HG03442 (cell line): Measurements from ENCODE around the gene TRIP13.
"Not testable (repeated sequence)": the region's sequence is repeated elsewhere in the genome, so short reads cannot be mapped to it uniquely, and the experiment has no call there.

Source experiments
- ATAC-seq: cut with Tn5 transposase; IDR thresholded peaks from one replicate; pipeline ENCODE4 v1.9.1; 2021; ENCODE audit warnings: mild to moderate bottlenecking, moderate library complexity; ENCODE audit not compliant: unreplicated experiment

TRIP13 gene

DNA sequence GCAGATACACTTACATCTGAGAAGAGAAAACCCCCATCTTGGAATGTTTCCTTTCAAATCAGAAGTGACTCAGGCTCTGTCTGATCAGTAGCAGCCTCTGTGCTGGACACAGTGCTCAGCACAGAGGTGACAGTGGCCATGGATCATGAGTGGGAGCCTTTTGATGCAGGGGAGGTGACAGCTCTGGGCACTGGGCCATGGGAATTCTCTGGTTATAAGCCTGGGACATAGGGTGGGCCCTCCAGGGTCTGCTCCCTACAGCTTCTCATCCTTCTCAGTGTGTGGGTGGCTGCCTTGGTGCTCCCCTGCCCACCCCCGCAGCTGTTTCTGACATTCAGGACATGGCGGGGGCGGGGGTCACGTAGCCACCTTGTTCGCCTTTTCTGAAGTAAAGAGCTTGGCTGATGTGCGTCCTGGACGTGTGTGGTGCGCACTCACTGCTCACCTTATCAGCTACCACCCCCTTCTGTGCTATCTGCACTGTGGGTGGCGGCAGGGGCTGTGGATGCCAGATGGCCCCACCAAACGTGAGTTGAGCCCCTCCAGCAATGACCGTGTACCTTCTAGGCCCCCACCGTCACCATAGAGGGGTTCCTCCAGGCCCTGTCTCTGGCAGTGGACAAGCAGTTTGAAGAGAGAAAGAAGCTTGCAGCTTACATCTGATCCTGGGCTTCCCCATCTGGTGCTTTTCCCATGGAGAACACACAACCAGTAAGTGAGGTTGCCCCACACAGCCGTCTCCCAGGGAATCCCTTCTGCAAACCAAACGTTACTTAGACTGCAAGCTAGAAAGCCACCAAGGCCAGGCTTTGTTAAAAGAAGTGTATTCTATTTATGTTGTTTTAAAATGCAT lies 24.0 kb downstream of the TRIP13 start:
- ATAC-seq = no peak

DNA sequence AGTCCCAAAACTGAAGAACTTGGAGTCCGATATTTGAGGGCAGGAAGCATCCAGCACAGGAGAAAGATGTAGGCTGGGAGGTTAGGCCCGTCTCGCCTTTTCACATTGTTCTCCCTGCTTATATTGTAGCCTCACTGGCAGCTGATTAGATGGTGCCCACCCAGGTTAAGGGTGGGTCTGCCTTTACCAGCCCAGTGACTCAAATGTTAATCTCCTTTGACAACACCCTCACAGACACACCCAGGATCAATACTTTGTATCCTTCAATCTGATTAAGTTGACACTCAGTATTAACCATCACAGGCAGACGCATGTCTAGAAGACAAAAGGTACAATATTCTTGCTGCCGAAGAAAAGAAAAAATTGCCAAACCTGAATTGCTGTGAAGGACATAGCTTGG lies 26.0 kb downstream of the TRIP13 start:
- ATAC-seq = not testable (repeated sequence)

- no peak for ATAC-seq
Measured at GRCh38 chr5:919356-920000, 26.8 kb downstream of the TRIP13 start.

DNA sequence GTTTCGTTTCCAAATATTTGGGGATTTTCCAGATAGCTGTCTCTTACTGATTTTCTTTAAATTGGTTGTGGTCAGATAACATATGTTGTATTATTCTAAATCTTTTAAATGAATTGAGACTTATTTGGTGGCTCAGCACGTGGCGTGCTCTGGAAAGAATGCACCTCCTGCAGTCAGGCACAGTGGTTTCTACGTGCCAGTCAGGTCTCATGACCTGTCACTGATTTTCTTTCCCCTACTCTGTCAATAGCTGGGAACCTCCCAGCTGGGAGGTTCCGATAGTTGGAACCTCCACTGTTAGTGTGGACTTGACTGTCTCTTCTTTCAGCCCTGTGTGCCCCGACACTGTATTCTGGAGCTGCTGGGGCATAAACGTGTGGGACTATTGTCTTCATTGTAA lies 27.6 kb downstream of the TRIP13 start:
- no peak for ATAC-seq

DNA sequence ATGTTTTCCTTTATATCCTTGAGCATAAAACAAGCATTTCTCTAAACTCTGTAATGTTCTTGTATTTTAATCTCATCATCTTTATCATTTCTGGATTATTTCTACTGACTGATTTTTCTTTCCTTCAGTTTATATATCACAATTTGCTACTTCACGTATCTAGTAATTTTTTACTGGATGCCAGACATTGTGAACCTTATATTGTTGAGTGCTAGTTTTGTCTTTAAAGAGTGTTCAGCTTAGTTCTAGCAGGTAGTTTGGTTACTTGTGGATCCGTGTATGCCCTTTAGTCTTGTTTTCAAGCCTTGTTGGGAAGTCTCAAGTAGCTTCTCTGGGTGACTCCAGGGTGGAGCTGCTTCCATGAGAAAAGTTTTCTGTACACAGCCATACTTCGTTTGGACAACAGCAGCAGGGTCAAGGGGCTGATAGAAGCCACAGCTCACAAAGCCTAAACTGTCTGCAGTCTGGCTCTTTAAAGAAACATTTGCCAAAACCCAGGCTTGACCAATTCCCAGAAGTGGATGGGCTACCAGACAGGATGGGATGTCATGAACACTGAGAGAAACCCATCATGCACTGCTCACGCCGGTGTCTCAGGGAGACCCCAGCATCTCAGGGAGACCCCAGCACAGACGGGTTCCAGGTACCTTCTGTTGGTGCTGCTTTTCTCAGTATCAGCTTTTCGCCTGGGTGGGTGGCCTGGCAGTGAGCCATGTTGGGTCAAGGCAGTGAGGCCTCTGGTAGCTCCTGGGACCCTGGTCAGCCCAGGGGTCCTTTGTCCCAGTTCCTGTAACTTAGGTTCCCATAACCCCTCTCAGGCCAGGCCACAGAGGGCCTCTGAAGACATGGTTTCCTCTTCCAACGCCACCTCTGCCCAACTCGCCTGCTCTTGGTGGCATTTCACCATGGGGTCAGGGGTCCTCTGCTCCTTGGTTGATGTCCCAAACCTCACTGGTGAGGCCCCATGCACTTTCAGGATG lies 29.1 kb downstream of the TRIP13 start:
- no peak for ATAC-seq

- no peak for ATAC-seq
Measured at GRCh38 chr5:922436-923280, 30.0 kb downstream of the TRIP13 start.

- peak; percentile 84 for ATAC-seq
Measured at GRCh38 chr5:923281-923873, 30.7 kb downstream of the TRIP13 start.

DNA sequence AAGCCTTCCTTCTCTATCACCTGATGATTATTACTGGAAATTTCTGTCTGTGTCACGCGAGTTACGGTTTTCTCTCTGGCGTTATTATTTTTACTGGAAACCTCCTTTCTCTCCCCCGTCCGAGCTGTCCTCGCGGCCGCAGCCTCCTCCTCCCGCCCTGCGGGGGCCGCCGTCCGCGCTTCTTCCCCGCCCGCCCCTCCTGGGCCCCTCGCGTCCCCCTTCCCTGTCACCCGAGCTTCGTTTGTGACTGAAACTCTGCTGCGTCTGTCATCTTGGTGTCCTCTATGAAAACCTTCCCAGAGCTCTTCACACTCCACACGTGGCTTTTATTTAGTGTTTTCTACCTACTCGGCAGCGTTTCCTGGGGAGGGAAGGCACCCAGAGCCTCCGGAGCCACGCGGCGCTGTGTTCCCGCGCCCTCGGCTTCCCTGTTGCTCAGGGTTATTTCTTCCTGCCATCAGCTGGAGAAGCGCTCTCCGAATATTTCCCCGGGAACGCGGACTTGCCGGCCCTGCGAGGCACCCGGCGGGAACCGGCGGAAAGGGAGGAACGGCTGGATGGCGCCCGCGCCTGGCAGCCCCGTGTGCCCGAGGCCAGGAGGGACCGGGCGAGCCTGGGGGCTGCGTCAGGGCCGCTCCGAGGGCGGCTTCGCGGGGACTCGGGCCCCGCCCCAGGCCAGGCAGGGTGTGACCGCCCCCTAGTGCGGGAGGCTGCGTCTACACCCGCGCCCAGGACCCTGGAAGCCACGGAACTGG lies 33.9 kb downstream of the TRIP13 start:
- ATAC-seq = no peak

DNA sequence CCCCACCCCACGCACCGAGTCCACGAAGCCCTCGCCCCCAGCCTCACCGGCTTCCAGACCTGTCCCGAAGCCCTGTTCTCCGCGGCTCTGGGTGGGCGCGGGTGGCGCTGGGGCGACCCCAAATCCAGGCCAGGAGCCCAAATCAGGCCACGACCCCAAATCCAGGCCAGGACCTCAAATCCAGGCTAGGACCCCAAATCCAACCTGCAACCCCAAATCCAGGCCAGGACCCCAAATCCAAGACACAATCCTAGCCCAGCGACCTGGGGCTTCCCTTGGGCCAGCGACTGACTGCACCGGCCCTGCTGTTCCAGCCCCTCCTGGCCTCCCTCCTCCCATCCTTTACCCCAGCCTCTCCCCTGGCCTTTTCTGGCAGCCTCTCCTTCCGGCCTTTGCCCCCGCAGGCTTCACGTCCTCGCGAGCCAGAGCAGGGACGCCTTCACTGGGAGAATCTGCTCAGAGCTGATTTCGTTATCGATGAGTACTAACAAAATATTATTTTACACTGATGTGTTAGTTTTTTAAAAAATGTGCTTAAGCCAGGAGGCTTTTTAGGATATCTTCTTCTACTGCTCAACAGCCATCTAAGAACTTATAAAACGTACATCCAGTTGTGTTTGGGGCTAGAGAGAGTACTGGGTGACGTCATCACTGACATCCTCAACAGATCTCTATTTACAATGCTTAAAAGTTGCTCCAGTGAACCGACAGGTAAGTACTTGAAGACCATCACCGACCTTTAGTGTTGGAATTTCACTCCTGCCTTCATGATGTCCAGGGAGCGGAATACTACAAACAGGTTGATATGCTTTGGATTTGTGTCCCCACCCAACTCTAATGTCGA lies 34.7 kb downstream of the TRIP13 start:
- no peak for ATAC-seq

GRCh38 chr5:929182-929581 lies 36.5 kb downstream of the TRIP13 start:
- not testable (repeated sequence) for ATAC-seq

DNA sequence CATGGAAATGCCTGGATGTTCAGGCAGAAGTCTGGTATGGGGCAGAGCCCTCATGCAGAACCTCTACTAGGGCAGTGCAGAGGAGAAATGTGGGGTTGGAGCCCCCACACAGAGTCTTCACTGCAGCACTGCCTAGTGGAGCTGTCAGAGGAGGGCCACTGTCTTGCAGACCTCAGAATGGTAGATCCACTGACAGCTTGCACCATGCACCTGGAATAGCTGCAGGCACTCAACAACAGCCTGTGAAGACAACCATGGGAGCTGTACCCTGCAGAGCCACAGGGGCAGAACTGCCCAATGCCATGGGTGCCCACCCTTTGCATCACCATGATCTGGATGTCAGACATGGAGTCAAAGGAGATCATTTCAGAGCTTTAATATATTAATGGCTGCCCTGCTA lies 36.9 kb downstream of the TRIP13 start:
- ATAC-seq = no peak

GRCh38 chr5:930866-931265 lies 38.2 kb downstream of the TRIP13 start:
- ATAC-seq = no peak

DNA sequence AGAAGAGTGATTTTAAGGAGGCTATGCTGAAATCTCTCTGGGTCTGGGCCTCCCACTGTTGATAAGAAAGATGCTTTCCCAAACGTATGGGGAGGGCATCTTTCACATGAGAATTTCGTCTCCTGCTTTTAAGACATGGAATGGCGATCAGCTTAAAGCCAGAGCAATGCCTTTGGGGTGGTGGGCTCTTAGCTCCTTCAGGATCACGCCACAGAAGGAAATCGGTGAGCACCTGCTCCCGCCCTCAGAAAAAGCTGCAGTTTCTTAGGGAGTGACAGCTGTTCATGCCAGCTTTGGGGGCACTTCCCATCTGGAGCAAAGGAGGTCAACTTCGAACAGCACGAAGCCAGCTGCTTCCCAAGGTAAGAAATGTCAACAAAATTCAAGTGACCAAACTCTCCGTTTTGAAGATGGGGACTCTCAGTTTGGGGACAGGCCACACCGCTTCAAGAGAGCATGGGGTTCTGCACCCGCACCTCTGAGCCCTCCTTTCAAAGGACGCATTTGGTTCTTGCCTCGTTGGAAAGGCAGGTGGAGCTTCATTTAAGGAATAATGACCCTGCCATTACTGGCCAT lies 39.0 kb downstream of the TRIP13 start:
- ATAC-seq = no peak

GRCh38 chr5:932151-932627 lies 39.5 kb downstream of the TRIP13 start:
- ATAC-seq = no peak

GRCh38 chr5:932628-933250 lies 40.1 kb downstream of the TRIP13 start:
- no peak for ATAC-seq

- no peak for ATAC-seq
Measured at GRCh38 chr5:933251-933861, 40.7 kb downstream of the TRIP13 start.

GRCh38 chr5:933951-934350 lies 41.3 kb downstream of the TRIP13 start:
- ATAC-seq = not testable (repeated sequence)
